DMS53 treated with DMSO at 0.1 percent for 48 hours (cell line): ENCODE measurements around the gene ECT2L.

Source experiments
- DNase-seq: peaks from one replicate; lab custom pipeline; 2025; ENCODE audit not compliant: unreplicated experiment; lab: John Stamatoyannopoulos, UW

Gene ECT2L

GRCh38 chr6:138803331-138803730, 7.4 kb downstream of the ECT2L start:
- no peak for DNase-seq

DNA sequence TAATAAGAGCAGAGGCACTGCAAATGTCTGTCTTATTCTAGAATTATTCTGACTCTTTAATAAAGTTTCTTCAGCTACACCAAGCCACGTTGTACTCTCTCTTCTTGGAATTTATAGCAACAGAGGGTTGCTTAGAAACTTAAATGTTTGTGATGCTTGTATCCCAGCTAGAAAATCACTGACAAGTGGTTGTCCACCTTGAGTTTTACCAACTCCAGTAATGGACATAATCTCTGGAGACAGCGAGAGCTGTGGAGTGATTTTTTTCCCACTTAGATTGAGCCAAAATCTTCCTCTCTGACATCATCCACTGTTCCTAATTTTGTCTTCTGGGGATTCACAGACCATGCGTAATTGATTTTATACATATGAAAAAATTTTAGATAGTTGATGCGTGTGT, 8.0 kb downstream of the ECT2L start:
- DNase-seq: no peak

- no peak for DNase-seq
Measured at GRCh38 chr6:138805016-138805765, 9.3 kb downstream of the ECT2L start.

DNA sequence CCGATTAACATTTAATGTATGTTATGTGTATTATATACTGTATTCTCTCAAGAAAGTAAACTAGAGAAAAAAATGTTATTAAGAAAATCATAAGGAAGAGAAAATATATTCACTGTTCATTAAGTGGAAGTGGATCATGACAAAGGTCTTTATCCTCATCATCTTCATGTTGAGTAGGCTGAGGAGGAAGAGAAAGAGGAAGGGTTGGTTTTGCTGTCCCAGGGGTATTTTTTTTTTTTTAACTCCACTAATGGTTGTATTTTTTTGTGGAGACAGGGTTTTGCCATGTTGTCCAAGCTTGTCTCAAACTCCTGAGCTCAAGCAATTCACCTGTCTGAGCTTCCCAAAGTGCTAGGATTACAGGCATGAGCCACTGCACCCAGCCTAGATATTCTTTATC, 11.0 kb downstream of the ECT2L start:
- no peak for DNase-seq

DNA sequence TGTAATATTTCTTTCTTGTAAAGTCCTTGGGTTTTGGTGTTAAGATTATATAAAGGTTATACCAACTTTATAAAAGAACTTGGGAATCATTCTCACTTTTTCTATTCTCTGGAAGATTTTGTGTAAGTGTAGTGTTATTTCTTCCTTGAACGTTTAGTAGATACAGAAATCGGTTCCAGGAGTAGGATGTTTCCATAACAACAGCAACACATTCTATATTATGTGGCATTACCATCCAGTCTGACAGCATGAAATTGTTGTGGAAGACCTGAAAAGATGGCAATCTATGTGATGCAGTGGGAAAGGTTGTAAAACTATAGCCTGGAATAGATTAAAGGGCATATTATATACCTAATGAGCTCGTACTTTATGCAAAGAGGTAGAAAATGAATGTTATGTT, 13.8 kb downstream of the ECT2L start:
- no peak for DNase-seq

DNA sequence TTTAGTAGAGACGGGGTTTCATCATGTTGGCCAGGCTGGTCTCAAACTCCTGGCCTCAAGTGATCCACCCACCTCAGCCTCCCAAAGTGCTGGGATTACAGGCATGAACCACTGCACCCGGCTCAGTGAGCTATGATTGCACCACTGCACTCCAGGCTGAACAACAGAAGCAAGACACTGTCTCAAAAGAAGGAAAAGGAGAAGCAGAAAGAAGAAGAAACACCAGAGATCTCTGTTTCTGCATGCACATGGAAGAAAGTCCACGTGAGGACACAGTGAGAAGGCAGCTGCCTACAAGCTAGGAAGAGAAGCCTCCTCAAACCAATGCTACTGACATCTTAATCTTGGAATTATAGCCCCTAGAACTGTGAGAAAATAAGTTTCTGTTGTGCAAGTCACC, 16.0 kb downstream of the ECT2L start:
- DNase-seq: no peak

- DNase-seq: no peak
Measured at GRCh38 chr6:138814179-138814834, 18.4 kb downstream of the ECT2L start.

DNA sequence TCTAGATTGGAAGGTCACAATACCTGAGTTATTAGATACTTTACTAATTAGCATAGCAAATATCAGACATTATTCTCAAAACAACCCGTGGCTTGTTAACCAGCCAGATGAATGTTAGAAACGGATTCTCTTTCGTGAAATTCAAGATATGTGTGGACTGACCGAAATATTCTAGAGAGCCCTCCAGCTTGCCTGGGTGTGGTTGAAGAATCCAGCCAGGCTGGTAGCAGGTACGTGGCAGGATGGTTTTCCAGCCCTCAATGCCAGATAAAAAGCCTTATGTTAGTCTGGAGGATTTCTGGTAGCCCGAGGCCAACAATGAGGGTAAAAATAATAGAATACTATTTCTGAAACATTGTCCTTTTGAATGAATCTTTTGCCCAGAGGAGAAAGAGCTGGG, 19.3 kb downstream of the ECT2L start:
- no peak for DNase-seq

DNA sequence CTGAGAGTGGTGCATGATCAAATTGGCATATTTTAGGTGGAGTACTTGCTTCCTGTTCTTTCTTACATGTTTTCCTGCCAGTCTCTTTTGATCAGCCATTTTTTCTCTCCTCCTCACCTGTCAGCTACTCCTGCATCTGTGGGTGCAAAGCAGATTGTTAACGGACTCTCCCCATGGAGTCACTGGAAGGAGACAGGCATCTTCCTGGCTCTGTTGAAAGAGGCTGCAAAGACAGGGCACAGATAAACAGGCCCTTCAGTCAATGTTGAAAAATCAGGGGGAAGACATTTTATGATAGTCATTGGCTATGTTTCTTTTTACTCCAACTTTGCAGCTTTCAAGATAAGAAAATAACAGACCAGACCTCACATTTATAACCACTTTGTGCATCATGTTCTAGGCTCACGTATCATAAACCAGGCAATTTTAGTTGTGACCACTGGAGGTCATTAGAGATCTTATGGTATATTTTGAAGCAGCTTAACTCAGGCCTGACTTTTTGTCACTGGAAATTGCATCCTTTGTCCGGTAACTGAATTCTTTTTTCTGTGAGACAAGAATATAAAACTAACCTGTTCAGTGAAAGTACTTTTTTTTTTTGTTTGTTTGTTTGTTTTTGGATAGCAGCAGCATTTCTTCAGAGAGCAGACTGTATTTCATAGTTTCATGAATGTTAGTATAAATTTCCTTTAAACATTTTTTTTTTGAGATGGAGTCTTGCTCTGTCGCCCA, 20.1 kb downstream of the ECT2L start:
- DNase-seq: peak; percentile 51

DNA sequence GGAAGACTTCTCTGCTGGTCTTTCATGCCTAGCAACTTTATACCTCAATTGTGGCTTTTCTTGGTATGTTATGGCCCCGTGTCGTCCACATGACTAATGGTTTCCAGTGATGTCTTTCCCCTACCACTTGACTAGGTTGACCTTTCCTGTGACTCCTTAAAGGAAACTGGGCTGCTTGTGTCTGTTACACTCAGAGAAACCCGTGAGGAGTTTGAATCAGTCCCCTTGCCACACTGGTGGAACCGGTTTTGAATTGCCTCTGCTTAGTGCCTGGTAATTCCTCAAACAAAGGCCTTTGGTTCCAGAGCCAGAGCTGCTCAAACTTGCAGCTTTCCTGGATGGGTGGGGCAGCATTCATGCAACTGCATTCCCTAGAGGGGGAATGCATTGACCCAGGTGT, 21.9 kb downstream of the ECT2L start:
- peak; percentile 90 for DNase-seq

- DNase-seq: no peak
Measured at GRCh38 chr6:138818496-138819194, 22.8 kb downstream of the ECT2L start.

DNA sequence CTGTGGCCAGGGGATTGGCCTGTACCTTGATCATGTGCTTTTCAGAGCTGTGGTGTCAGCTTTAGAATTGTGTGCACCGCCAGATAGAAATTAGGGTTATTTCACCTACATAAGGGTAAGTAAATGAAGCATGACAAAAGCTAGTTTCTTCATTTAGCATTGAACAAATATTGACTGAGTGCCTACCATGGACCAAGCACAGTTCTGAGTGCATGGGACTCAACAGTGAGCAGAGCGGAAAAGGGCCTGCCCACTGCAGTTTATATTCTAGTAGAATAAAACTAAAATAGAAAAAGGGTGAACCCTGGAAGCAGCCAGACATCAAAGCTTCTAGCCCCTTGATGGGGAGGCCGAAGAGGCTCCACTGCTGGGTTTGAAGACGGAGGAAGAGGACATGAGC, 25.6 kb downstream of the ECT2L start:
- DNase-seq: peak; percentile 3

DNA sequence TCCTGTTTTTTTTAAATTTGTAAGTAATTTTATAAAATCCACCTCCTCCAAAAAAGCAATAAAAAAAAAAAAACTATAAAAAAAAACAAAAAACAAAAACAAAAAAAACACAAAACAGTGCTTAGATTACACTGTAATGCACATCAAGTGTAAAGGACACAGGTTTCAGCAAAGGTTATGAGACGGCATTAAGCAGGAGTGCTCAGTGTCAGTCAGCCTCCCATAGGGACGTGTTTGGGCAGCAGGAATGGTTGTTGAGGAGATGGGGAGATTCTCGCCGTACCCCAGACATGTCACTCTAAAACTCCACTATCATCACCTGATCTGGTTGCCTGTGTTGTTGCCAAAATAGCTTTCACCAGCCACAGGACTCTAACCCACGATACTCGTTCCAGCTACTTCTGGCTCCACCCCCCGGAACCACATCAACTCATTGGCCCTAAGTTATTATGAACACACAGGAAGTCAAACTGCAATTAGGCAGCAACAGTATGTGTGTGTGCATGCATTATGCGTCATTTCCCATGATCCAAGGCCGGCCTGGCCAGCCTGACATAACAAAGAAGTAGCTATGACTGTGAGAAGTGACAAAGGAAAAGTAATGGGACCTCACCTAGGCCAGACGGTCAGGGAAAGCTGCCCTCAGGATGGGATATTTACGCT, 28.7 kb downstream of the ECT2L start:
- DNase-seq: no peak

DNA sequence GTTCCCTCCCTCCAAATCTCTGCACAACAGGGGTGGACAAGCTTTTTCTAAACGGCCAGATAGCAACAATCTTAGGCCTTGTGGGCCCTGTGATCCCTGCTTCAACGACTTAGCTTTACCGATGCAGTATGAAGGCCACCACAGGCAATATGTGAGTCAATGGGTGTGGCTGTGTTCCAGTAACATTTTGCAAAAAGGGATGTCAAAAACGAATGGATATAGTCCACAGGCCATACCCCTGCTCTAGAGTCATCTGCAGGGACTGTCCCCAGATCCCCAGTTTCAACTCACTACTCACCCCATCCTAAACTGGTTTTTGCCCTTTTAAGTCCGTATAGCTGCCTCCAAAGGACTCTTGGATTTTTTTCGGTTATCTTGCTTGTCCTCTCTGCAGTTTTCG, 34.4 kb downstream of the ECT2L start:
- no peak for DNase-seq

DNA sequence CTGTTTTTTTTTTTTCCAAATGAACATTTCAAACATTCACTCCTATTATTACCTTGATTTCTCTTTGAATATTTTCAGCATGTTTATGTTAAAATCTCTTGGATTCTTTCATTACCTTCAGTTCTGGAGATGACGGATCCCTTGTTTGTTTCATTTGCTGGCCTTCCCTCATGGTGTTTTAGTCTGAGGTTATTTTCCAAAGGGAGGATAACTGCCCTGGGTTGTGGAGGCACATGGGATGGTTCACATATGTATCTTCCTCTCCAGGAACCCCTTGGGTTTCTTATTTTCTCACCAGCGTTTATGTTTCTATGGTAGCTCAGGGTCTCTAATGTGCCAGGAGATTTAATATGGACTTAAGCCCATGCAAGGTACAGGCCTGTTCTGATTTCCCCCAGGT, 36.3 kb downstream of the ECT2L start:
- DNase-seq: no peak

- no peak for DNase-seq
Measured at GRCh38 chr6:138833816-138834539, 38.1 kb downstream of the ECT2L start.

GRCh38 chr6:138837246-138837645, 41.4 kb downstream of the ECT2L start:
- no peak for DNase-seq

DNA sequence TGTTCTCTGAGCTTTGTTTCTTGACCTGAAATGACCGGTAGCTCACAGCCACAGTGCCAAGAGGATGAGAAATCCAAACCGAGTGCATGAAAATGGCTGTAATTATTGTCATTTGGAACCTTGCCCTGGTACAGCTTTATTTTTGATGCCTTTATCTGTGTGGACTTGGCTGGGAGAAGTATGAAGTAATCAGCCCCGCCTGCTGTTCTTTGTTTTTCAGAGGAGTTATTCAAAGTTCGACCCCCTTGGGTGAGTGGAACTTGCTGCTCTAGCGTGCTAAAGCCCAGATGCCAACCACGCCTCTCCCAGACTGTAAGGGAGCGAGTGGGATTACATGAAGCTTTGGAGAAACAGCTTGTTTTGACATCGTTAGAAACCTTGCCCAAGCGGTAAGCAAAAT, 48.3 kb downstream of the ECT2L start:
- DNase-seq: no peak

GRCh38 chr6:138847884-138848283, 52.0 kb downstream of the ECT2L start:
- DNase-seq: no peak

GRCh38 chr6:138848461-138848860, 52.6 kb downstream of the ECT2L start:
- no peak for DNase-seq
